ENCODE results near the gene CHD9.

DNA sequence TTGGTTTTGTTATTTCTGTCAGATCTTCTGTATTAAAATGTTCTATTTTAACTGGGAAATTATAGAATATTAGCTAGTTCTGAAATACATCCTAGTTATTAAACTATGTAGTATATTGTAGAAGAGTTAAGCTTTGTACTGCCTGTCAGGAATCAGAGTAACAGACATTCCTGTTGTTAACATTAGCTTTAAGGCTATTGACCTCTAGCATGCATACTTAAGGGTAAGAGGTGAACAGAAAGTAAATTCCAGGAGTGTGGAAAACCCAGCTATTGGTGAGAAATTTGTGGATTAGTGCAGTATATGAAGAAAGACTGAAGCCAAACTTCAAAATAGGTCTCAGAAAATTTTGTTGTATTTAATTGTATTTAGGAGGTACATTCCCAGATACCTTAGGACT, 111.3 kb downstream of the CHD9 start:
- TF ChIP-seq POLR2A (IDR thresholded peaks at IDR 0.05) (no peak), POLR2AphosphoS5 (IDR thresholded peaks at IDR 0.05) (no peak)
- TF ChIP-seq, protein P1, sequence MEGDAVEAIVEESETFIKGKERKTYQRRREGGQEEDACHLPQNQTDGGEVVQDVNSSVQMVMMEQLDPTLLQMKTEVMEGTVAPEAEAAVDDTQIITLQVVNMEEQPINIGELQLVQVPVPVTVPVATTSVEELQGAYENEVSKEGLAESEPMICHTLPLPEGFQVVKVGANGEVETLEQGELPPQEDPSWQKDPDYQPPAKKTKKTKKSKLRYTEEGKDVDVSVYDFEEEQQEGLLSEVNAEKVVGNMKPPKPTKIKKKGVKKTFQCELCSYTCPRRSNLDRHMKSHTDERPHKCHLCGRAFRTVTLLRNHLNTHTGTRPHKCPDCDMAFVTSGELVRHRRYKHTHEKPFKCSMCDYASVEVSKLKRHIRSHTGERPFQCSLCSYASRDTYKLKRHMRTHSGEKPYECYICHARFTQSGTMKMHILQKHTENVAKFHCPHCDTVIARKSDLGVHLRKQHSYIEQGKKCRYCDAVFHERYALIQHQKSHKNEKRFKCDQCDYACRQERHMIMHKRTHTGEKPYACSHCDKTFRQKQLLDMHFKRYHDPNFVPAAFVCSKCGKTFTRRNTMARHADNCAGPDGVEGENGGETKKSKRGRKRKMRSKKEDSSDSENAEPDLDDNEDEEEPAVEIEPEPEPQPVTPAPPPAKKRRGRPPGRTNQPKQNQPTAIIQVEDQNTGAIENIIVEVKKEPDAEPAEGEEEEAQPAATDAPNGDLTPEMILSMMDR (IDR thresholded peaks at IDR 0.05), result no peak
